ENCODE data around the gene NAA60. TPM values are rescaled to one million over a fixed set of nuclear protein-coding genes. Genes with fewer than 3 reads are reported as not detected.
A peak's percentile ranks its signal among the peaks of the same experiment; 100 is the strongest.

NAA60 gene
- total and polyA plus RNA-seq, 9 of the 15 experiments (the other 6 are each of a cell fraction or from before 2014, with no cell fraction given), result 2.1 to 49.4 (median 10.3) TPM

- TF ChIP-seq U2AF2 (optimal IDR thresholded peaks at IDR 0.05; ENCODE audit: low read depth, low read length) (no peak), ELF2 (CRISPR knock-in tag; IDR thresholded peaks at IDR 0.05) (peak; percentile 76; the same call in 1 of the 2 replicates), SMAD2 (IDR thresholded peaks at IDR 0.05; ENCODE audit: low read depth, low read length) (no peak), L3MBTL2 (IDR thresholded peaks at IDR 0.05) (peak; percentile 98), HDAC1 (IDR thresholded peaks at IDR 0.05) (peak in 1 of 2 experiments; percentile 66; a peak in 2 of 4 replicates), FOXP1 (CRISPR knock-in tag; IDR thresholded peaks at IDR 0.05) (0 out of 2 replicates have a peak, but pooled peaks have one; percentile 19), NFYB (IDR thresholded peaks at IDR 0.05; ENCODE audit: extremely low read depth, insufficient read length) (peak; percentile 59), CTBP1 (IDR thresholded peaks at IDR 0.05; ENCODE audit: borderline replicate concordance) (peak; percentile 82; the same call in 1 of the 2 replicates), MECOM (CRISPR knock-in tag; IDR thresholded peaks at IDR 0.05) (no peak), ZFP91 (CRISPR knock-in tag; IDR thresholded peaks at IDR 0.05) (0 out of 2 replicates have a peak, but pooled peaks have one; percentile 7), ZNF512 (tag; IDR thresholded peaks at IDR 0.05) (no peak), RCOR1 (IDR thresholded peaks at IDR 0.05; ENCODE audit: borderline replicate concordance in 1 of 2, low read depth in 2 of 2, low read length in 2 of 2) (peak in 1 of 2 experiments; percentile 35; a peak in 2 of 4 replicates), TFAP4 (CRISPR knock-in tag; IDR thresholded peaks at IDR 0.05; ENCODE audit: borderline replicate concordance) (peak; percentile 74; the same call in 1 of the 2 replicates)
Measured at GRCh38 chr16:3400779-3401688, 42.4 kb upstream of the NAA60 start, which contains the start of the genes ZNF174 and ZSCAN32 (continued).
